Thoracic aorta (tissue), 2 donors: ENCODE results near the gene CD200. TPM values are rescaled to one million over a fixed set of nuclear protein-coding genes. Genes with fewer than 3 reads are reported as not detected.
A peak's percentile ranks its signal among the peaks of the same experiment; 100 is the strongest.
"Not testable (repeated sequence)": the region's sequence is repeated elsewhere in the genome, so short reads cannot be mapped to it uniquely, and the experiment has no call there.

Source experiments
- ATAC-seq: fragments of 150-250 bp; one replicate; pipeline ENCODE4 v1.8.0; 2017; ENCODE audit warnings: low read depth; ENCODE audit not compliant: insufficient number of reproducible peaks, low FRiP score
- DNase-seq: peaks from one replicate; pipeline ENCODE4 v3.0.0-alpha.2; 2020; ENCODE audit warnings: low spot score
- H3K27ac ChIP-seq, 2 donors: fragments of 200-600 bp; sonication (generic); 1 replicate in 1 of 2; 2 replicates in 1 of 2; pipeline ENCODE4 v1.5.1; 2016; ENCODE audit warnings: mild to moderate bottlenecking in 2 of 2, moderate library complexity in 2 of 2
- H3K27me3 ChIP-seq: fragments of 200-600 bp; sonication (generic); replicated peaks from 2 replicates; pipeline ENCODE4 v1.6.0; 2016; ENCODE audit warnings: mild to moderate bottlenecking; ENCODE audit not compliant: insufficient read depth
- H3K36me3 ChIP-seq: fragments of 200-600 bp; sonication (generic); one replicate; pipeline ENCODE4 v1.5.1; 2016
- H3K4me1 ChIP-seq, 2 donors: fragments of 200-600 bp; sonication (generic); 1 replicate in 1 of 2; 2 replicates in 1 of 2; pipeline versions ENCODE4 v1.5.1 to v1.6.0; 2016; ENCODE audit warnings: low read depth in 2 of 2, mild to moderate bottlenecking in 1 of 2; ENCODE audit not compliant: control insufficient read depth in 1 of 2
- H3K4me3 ChIP-seq: fragments of 200-600 bp; sonication (generic); 2 replicates; pipeline ENCODE4 v1.5.1; 2016; ENCODE audit warnings: mild to moderate bottlenecking
- H3K9me3 ChIP-seq: fragments of 200-600 bp; sonication (generic); 2 replicates; pipeline ENCODE4 v1.5.1; 2016
- CTCF ChIP-seq: fragments of 200-600 bp; sonication (generic); IDR thresholded peaks from one replicate; pipeline ENCODE4 v1.5.1; 2019; ENCODE audit warnings: antibody characterized with exemption
- total RNA-seq, 2 donors: library from RNA; depleted of rRNA; stranded (reverse); fragments of >200 nt; gene quantifications; one replicate each; pipeline versions ENCODE4 v1.1.0 to v1.2.3, GENCODE V29; 2016

Gene CD200
- total RNA-seq, 2 donors from 2014 or later: 22.5 to 42.2 TPM

GRCh38 chr3:112394003-112394640 is 61.2 kb downstream of the CD200 start:
- Histone ChIP-seq H3K36me3 (no peaks in the 10 kb centered on the region), H3K4me1 (peaks cover 27 to 49% of the 10 kb centered on the region in 2 donors), H3K4me3 (peak overlapping the region; percentile 39), H3K9me3 (no peaks in the 10 kb centered on the region), H3K27me3 (no peaks in the 10 kb centered on the region), H3K27ac (peak overlapping the region; percentile 96 to 97)
- TF ChIP-seq CTCF: no peak
- DNase-seq: no peak
- peak; percentile 13 for ATAC-seq

GRCh38 chr3:112395181-112395895 is 62.4 kb downstream of the CD200 start:
- Histone ChIP-seq H3K27ac (peak overlapping the region; percentile 37 to 97), H3K4me3 (no peak overlapping the region)

GRCh38 chr3:112395896-112396290 is 62.9 kb downstream of the CD200 start:
- no peaks in the 10 kb centered on the region for H3K36me3 ChIP-seq
- peaks cover 23 to 45% of the 10 kb centered on the region in 2 donors for H3K4me1 ChIP-seq
- DNase-seq: no peak
- peak overlapping the region in 1 of 2 donors; percentile 97 for H3K27ac ChIP-seq
- no peaks in the 10 kb centered on the region for H3K9me3 ChIP-seq
- no peak for ATAC-seq
- H3K4me3 ChIP-seq: no peak overlapping the region
- no peaks in the 10 kb centered on the region for H3K27me3 ChIP-seq
- no peak for TF ChIP-seq CTCF

More at GRCh38 chr3:112395181-112395895, 62.4 kb downstream of the CD200 start:
- Histone ChIP-seq H3K27me3 (no peaks in the 10 kb centered on the region), H3K9me3 (no peaks in the 10 kb centered on the region), H3K36me3 (no peaks in the 10 kb centered on the region), H3K4me1 (peaks cover 25 to 49% of the 10 kb centered on the region in 2 donors)
- no peak for ATAC-seq
- DNase-seq: no peak
- no peak for TF ChIP-seq CTCF

- TF ChIP-seq CTCF: no peak
- no peaks in the 10 kb centered on the region for H3K27me3 ChIP-seq
- peaks cover 11 to 32% of the 10 kb centered on the region in 2 donors for H3K4me1 ChIP-seq
- H3K4me3 ChIP-seq: no peak overlapping the region
- ATAC-seq (no peak), DNase-seq (no peak)
- H3K27ac ChIP-seq: no peak overlapping the region
- no peaks in the 10 kb centered on the region for H3K9me3 ChIP-seq
- no peaks in the 10 kb centered on the region for H3K36me3 ChIP-seq
Measured at GRCh38 chr3:112397556-112397955, 64.6 kb downstream of the CD200 start.

GRCh38 chr3:112399064-112399463 is 66.1 kb downstream of the CD200 start:
- Histone ChIP-seq H3K27me3 (no peaks in the 10 kb centered on the region), H3K36me3 (no peaks in the 10 kb centered on the region), H3K4me3 (no peak overlapping the region), H3K27ac (no peak overlapping the region), H3K4me1 (peaks cover 5 to 21% of the 10 kb centered on the region in 2 donors), H3K9me3 (no peaks in the 10 kb centered on the region)
- TF ChIP-seq CTCF: no peak
- ATAC-seq: no peak
- DNase-seq: no peak

GRCh38 chr3:112399554-112399953 is 66.6 kb downstream of the CD200 start:
- not testable (repeated sequence) for H3K27ac ChIP-seq, DNase-seq, H3K4me3 ChIP-seq, ATAC-seq, H3K36me3 ChIP-seq, H3K9me3 ChIP-seq, H3K27me3 ChIP-seq
- H3K4me1 ChIP-seq: peaks cover 3 to 16% of the 10 kb centered on the region in 2 donors

- DNase-seq: not testable (repeated sequence)
Measured at GRCh38 chr3:112400317-112400716, 67.4 kb downstream of the CD200 start.

More at GRCh38 chr3:112400317-112400716, 67.4 kb downstream of the CD200 start:
- H3K36me3 ChIP-seq, H3K27ac ChIP-seq, H3K9me3 ChIP-seq, ATAC-seq, H3K4me3 ChIP-seq, H3K27me3 ChIP-seq, H3K4me1 ChIP-seq: not testable (repeated sequence)
